ENCODE data around the gene CALML3. TPM values are rescaled to one million over a fixed set of nuclear protein-coding genes. Genes with fewer than 3 reads are reported as not detected.
A peak's percentile ranks its signal among the peaks of the same experiment; 100 is the strongest.

CALML3 gene
- total RNA-seq, 1 experiment from 2014 or later = not detected

DNA sequence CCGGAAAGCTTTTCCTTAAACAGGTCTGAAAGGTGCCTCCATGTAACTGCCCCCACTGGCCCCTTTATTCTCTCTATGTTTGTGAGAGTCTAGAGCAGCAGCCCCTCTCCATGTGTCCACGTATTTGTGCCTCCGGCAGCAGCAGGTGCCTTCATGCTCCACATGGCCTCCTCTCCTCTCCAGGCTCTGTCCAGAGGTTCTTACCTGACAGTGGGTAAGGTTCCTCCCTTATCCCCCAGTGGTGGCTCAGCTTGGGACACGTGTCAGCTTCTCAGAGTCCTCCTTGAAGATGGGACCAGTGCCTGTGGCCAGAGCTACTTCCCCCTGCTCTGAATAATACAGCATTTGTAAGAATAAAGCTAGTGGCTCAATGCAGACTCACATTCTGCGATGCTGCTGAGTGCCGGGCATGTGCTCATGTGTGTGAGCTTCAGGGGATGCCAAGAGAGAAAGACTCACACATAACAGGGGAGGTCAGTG, 7.9 kb downstream of the CALML3 start:
- in situ Hi-C loops (cut with HindIII; ENCODE audit: low pct_unique_long_range_greater_than_20kb, low sequenced_read_pairs) = no loop called here
- no peak for DNase-seq (ENCODE audit: low read depth)

DNA sequence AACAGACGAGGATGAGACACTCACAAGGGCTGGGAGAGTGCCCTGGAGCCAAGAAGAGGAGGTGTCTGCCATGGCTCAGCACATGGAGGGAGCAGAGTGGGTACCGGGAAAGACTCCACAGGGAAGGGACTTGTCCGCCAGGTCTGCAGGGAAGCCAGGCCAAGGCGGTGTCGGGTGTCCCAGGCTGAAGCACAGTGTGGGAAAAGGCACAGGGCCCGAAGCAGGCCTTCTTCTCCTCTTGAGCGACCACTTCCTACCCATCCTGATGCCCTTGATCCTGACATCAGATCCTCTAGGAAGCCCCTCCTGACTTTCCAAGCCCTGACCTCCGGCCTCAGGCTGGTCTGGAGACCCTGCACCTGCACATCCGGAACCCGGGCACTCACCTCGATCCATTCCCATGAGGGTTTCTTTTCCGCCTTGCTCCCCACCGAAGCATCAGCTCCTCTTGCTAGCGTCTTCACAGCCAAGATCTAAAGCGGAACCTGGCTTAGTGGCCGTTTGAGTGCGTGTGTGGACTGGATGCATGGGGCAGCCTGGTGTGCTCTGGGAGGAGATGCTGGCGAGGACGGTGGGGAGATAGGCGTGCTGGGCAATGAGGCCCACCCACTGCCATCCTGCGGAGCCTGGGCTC, 8.5 kb downstream of the CALML3 start:
- DNase-seq (ENCODE audit: low read depth) = no peak
- in situ Hi-C loops (cut with HindIII; ENCODE audit: low pct_unique_long_range_greater_than_20kb, low sequenced_read_pairs) = no loop called here

DNA sequence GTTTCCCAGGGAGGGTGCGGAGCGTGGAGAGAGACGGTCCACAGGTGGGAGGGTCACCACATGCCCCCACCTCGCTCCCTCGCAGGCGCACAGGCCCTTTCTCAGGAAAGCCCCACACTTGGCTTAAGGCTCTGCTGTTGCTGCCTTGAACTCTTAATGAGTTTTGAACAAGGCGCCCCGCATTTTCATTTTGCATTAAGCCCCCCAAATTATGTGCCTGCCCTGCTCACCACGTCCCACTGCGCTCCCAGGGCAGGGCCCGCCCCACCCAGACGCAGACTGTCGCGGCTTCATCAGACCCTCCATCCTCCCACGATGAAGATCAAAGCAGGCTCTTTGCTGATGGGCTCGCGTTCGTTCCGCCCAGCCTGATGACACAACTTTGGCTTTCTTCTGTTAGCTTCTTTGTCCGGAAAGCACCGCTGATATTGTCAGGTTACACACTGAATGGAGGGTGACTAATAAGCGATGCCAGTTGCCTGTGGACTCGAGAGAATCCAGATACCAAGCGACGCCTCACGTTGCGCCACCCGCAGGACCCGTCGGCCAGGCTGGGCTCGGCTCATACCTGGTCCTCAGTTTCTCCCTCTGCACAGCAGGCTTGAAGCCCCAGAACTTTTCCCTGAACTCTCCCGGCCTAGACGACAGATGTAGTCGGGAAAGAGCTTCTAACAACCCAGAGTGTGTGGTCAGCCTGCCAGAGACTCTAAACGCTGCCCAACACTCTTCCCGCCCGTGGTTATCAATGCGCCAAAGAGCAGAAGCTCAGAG, 9.5 kb downstream of the CALML3 start:
- no peak for DNase-seq (ENCODE audit: low read depth)
- in situ Hi-C loops (cut with HindIII; ENCODE audit: low pct_unique_long_range_greater_than_20kb, low sequenced_read_pairs) = no loop called here

DNA sequence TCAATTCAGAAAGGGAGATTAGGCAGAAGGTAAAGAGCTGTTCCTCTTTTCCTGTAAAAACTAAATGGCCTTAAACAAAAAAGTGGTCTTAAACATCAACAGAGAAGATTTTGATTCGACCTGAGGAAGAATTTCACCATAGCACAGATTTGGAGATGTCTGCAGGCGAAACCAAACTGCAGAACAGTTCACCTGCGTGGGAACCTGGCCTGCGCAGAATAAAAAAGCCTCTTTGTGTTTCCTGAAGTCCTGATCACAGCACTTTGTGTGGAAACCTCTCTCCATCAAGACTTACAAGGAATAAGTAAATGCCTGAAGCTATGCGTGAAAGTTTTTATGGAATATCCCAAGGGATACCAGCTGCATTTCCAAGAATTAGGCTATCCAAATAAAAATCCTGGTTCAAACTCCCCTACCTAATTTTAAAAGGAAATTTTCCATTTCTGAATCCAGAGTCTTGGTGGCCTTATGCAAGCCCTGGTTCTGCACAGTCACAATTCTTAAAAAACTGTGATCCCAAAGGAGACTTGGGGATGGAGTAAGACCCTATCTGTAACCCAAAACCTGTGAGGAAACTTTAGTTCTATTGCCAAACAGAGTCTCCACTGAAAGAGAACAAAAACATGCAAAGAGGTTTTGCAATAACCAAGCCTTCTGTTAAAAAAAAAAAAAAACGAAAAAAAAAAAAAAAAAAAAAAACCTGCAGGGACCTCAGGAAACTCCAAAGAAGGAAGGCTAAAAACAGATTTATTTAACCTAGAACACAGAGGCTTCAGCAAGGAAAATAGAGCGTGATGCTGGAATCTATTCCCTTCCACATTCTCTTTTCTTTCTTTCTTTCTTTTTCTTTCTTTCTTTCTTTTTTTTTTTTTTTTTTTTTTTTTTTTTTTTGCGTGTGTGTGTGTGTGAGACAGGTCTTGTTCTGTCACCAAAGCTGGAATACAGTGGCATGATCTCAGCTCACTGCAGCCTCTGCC, 10.4 kb downstream of the CALML3 start:
- in situ Hi-C loops (cut with HindIII; ENCODE audit: low pct_unique_long_range_greater_than_20kb, low sequenced_read_pairs) = no loop called here
- no peak for DNase-seq (ENCODE audit: low read depth)

DNA sequence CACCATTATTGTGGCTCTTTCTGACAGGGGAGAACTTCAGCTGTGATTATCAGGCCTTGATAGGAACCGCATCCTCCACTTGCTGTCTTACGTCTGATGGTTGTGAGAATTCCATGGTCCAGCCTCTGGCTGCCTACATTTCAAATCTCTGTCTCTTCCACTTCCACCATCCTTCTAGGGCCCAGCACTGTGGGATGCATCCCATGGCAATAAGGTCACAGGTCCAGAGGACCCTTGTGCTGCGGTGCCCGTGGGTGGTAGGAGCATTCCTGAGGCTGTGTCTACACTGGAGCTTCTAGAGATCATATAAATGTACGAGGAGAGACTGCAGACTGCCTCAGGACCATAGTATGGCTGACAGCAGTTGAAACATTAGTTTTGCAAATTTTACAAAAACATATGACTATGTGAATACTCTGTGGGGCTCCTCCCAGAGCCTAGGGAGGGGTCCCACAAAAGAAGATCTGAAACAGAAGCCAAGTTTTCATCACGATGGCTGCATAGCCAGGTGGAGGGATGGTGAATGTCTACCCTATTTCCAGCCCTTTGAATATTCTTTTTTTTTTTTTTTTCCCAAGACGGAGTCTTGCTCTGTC, 11.8 kb downstream of the CALML3 start:
- in situ Hi-C loops (cut with HindIII; ENCODE audit: low pct_unique_long_range_greater_than_20kb, low sequenced_read_pairs) = no loop called here

DNA sequence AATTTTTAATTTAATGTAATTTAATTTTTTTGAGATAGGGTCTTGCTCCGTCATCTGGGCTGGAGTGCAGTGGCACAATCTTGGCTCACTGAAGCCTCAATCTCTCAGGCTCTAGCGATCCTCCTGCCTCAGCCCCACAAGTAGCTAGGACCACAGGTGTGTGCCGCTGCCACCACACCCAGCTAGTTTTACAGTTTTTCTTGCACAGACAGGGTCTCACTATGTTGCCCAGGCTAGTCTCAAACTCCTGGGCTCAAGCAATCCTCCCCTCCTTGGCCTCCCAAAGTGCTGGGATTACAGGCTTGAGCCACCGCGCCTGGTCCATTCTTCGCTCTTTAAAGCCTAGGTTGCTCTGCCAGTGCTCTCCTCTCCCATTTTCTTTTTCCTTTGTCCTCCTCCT, 12.9 kb downstream of the CALML3 start:
- DNase-seq (ENCODE audit: low read depth) = no peak
- in situ Hi-C loops (cut with HindIII; ENCODE audit: low pct_unique_long_range_greater_than_20kb, low sequenced_read_pairs) = no loop called here

More for the DNA sequence above, 11.8 kb downstream of the CALML3 start:
- no peak for DNase-seq (ENCODE audit: low read depth)

DNA sequence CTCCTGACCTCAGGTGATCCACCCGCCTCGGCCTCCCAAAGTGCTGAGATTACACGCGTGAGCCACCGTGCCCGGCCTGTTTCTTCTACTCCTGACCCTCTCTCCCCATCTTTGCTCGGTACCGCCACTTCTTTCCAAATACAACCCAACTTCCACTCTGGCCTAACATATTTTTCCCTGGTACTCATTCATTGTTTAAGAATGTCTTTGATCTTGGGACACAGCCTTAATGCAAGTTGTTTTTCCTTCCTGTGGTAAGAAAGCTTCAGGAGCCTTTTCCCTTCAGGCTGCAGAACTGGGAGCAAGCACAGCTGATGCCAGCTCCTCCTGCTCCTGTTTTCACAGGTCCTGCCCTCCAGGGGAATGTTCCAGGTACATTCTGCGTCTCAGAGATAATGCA, 13.7 kb downstream of the CALML3 start:
- in situ Hi-C loops (cut with HindIII; ENCODE audit: low pct_unique_long_range_greater_than_20kb, low sequenced_read_pairs) = no loop called here
- DNase-seq (ENCODE audit: low read depth) = no peak

DNA sequence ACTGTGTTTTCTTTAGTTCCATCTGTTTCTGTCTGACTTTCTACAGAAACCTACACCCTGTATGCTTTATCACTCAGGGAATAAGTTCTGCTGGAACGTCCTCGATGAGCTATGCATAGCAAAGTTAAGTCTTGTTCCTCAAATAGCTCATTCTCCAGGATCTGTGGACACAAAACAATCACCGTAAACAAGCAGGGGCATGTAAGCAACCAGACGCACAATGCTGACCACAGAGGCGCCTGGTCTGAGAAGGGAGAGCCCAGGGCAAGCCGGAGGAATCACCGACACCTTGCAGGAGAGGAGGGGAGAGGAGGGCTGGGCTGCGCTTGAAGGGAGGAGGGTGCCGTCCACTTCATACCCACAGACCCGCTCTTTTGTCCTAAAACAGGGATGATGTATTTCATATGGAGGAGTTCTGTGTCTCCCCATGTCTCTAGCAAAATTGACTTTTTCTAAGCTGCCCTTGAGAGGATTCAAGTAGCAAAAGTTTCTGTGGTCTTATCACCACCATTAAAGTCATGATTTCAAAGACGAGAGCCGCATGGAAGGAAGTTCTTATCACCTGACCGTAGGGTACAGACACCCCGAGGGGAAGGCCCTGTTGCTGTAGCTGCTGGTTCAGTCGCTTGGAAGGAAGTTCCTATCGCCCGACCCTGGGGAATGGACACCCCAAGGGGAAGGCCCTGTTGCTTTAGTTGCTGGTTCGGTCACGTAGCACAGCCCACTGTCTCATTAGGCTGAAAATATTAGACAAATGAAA, 14.3 kb downstream of the CALML3 start:
- no peak for DNase-seq (ENCODE audit: low read depth)
- in situ Hi-C loops (cut with HindIII; ENCODE audit: low pct_unique_long_range_greater_than_20kb, low sequenced_read_pairs) = no loop called here

DNA sequence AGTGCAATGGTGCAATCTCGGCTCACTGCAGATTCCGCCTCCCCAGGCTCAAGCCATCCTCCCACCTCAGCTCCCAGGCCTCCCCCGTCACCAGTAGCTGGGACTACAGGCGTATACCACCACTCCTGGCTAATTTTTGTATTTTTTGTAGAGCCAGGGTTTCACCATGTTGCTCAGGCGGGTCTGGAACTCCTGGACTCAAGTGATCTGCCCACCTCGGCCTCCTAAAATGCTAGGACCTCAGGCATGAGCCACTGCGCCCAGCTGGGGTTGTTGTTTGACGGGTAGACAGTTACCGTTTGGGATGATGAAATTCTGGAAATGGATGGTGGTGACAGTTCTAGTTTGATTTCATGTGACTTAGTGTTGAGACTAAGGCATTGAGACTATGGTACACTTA, 15.3 kb downstream of the CALML3 start:
- in situ Hi-C loops (cut with HindIII; ENCODE audit: low pct_unique_long_range_greater_than_20kb, low sequenced_read_pairs) = no loop called here
- DNase-seq (ENCODE audit: low read depth) = no peak

DNA sequence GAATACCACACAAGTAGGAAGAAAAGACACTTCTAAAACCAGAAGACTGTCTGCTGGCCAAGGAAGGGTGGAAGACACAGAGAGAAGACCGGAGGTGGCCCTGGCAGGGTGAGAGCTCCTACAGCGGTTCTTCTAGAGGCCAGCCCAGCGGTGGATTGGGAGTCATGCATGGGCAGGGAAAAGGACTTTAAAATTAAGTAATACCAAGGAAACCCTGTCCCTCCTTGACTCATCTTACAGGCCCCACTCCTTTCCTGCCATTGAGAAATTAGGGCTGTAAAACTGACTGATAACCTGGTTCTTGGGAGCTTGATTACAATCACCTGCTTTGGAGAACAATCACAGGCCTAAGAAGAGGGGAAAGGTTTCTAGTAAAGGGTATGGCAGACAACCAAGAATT, 16.1 kb downstream of the CALML3 start:
- DNase-seq (ENCODE audit: low read depth) = no peak
- in situ Hi-C loops (cut with HindIII; ENCODE audit: low pct_unique_long_range_greater_than_20kb, low sequenced_read_pairs) = no loop called here

DNA sequence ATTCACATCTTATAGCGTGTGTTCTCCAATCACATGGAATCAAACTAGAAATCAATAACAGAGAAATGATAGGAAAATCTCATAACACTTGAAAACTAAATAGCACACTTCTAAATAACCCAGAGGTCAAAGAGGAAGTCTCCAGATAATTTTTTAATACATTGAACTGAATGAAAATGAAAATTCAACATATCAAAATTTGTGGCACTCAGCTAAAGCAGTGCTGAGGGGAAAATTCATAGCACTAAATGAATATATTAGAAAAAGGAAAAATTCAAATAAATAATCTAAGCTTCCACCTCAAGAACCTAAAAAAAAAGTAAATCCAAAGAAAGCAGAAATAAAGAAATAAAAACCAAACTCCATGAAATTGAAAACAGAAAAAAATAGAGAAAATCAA, 17.3 kb downstream of the CALML3 start:
- in situ Hi-C loops (cut with HindIII; ENCODE audit: low pct_unique_long_range_greater_than_20kb, low sequenced_read_pairs) = no loop called here
- no peak for DNase-seq (ENCODE audit: low read depth)

DNA sequence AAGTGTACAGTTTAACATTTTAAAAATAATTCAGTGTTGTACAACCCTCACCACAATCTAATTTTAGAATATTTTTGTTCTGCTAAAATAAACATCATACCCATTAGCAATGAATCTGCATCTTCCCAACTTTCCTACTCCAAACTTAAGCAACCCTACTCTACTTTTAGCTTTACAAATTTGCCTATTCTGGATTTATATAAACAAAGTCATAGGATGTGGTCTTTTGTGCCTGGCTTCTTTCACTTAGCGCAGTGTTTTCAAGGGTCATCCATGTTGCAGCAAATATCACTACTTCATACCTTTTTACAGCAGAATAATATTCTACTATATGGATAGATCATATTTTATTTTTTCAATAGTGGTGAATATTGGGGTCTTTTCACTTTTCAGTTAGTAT, 18.9 kb downstream of the CALML3 start:
- peak; percentile 25 for DNase-seq (ENCODE audit: low read depth)
- in situ Hi-C loops (cut with HindIII; ENCODE audit: low pct_unique_long_range_greater_than_20kb, low sequenced_read_pairs) = no loop called here

DNA sequence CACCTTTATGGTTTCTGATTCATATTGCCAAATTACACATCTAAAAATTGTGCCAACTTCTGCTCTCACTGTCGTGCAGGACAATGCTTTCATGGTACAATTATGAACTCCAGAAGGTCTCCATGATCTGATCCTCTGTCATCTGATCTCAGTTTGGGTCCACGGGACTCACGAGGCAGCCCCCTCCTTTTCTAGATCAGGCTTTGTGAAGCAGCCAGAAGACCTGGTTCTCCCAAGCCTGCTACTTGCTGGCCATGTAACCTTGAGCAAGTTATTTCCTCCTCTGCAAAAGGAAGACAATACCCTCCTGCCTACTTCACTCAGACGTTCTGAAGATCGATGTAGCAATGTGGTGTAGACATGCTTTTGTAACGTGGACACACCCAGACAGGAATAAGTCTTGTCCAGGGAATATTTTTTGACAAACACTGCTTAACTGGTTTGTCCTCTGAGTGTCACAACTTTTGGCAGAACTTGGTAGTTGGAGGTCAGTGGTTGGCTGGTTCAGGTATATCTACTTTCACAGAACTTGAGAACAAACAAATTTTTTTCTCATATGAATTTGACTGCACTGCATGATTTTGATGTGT, 19.6 kb downstream of the CALML3 start:
- in situ Hi-C loops (cut with HindIII; ENCODE audit: low pct_unique_long_range_greater_than_20kb, low sequenced_read_pairs) = no loop called here
- DNase-seq (ENCODE audit: low read depth) = no peak

DNA sequence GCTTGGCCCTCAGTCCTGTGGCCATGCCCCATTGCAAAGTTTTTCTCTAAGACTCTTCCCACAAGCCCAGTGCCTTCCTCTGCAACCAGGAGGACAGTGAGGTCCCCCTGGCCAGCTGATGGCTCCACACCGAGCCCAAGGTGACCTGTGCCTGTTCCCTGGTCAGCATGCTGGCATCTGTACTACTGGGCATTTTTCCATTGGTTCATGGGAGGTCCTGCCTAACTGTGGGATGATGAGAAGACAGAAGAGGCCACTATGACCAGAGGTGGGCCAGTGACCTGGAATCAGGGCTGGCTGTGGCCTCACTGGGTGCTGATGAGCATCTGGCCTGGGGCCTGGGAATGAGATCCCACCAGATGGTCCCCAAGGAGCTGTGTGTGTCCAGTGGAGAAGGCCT, 20.2 kb downstream of the CALML3 start:
- in situ Hi-C loops (cut with HindIII; ENCODE audit: low pct_unique_long_range_greater_than_20kb, low sequenced_read_pairs) = no loop called here
- no peak for DNase-seq (ENCODE audit: low read depth)

DNA sequence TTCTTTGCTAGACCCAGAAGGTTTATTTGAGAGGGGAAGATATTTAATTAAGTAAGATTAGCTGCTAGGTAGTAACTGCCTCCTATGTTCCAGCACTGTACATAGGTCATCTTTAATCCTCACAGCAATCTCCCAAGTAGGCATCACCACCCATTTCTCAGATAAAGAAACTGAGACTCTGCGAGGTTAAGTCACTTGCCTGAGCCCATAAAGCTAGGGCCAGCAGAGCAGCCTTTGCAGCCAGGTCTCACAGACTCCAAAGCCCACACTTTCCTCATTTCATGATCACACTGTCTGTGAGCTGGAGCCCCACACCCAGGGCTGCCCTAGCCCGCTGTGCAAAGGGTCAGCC, 20.6 kb downstream of the CALML3 start:
- in situ Hi-C loops (cut with HindIII; ENCODE audit: low pct_unique_long_range_greater_than_20kb, low sequenced_read_pairs) = no loop called here
- DNase-seq (ENCODE audit: low read depth) = no peak

DNA sequence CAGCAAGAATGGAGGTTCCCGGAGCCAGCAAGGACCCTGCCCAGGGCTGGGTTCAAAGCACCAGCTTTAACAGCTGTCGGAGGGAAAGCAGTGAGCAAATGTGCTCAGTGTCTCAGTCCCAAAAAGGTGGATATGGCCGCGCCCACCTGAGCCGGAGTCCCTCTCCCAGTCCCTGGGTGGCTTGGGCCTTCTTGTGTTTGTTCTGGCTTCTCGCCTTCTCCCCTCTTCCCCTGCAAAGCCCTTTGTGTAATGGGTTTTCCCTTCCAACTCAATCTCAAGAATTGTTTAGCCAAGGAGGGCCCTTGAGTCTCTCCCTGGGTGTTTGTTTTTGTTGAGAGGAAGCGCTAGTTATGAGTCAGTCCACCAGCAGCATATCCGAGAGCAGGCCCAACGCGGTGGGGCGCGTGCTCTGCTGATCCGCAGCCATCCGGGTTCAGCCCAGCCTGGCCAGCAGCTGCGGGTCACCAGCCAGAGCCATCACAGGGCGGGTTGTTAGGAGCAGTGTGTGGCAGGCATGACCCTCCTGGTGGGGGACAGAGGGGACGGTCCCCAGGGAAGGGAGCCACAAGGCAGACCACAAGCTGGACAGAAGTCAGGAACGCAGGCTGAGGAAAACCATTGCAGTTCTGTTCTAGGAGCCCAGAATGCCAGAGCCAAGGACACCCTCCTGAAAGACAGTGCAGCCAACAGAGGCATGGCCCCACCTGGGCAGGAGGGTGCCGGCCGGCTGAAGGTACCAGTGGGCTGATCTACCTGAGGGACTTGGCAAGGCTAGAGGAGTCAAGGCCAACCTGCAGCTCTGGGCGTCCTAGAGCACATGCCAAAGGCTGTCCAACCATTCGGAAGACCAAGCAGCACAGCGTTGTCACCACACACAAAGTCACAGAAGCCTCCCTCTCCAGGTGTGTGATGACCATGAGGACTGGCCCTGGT, 21.3 kb downstream of the CALML3 start:
- DNase-seq (ENCODE audit: low read depth) = peak; percentile 93
- in situ Hi-C loops (cut with HindIII; ENCODE audit: low pct_unique_long_range_greater_than_20kb, low sequenced_read_pairs) = no loop called here

Measured in Caki2 (cell line).